MCF 10A (cell line): Measurements from ENCODE around the gene STK35. TPM values are rescaled to one million over a fixed set of nuclear protein-coding genes. Genes with fewer than 3 reads are reported as not detected.

Source experiments
- BruUV-seq: library from RNA; stranded (reverse); fragments of 400-500 nt; replicated peaks from 2 replicates; lab custom pipeline; 2021; lab: Mats Ljungman, UMichigan
- CTCF ChIA-PET: fragments of 300-600 bp; sonication (Branson Sonifier 250); formaldehyde crosslinking; extraction: SDS; loops from one replicate; lab custom pipeline; 2021; ENCODE audit warnings: antibody characterized with exemption, inconsistent platforms; lab: Yijun Ruan, JAX
- POLR2A ChIA-PET: fragments of 300-600, 350-650 bp; sonication (Branson Sonifier 250); formaldehyde crosslinking; extraction: SDS; loops from one replicate; lab custom pipeline; 2020; ENCODE audit warnings: antibody characterized with exemption, inconsistent platforms; lab: Yijun Ruan, JAX
- DNase-seq: peaks from one replicate; pipeline ENCODE4 v3.0.0-alpha.2; 2018; ENCODE audit not compliant: unreplicated experiment
- H3K27ac Mint-ChIP-seq: one replicate; pipeline ENCODE4 v1.8.0; 2022; ENCODE audit warnings: mild to moderate bottlenecking, low read depth, mixed read lengths; ENCODE audit not compliant: unreplicated experiment
- H3K27me3 Mint-ChIP-seq: one replicate; pipeline ENCODE4 v1.8.0; 2022; ENCODE audit warnings: mixed read lengths; ENCODE audit not compliant: insufficient read depth, unreplicated experiment
- H3K36me3 Mint-ChIP-seq: one replicate; pipeline ENCODE4 v1.8.0; 2022; ENCODE audit warnings: mild to moderate bottlenecking, moderate library complexity, mixed read lengths; ENCODE audit not compliant: insufficient read depth, unreplicated experiment
- H3K4me1 Mint-ChIP-seq: one replicate; pipeline ENCODE4 v1.8.0; 2022; ENCODE audit warnings: mixed read lengths; ENCODE audit not compliant: insufficient read depth, unreplicated experiment
- H3K4me3 Mint-ChIP-seq: one replicate; pipeline ENCODE4 v1.8.0; 2022; ENCODE audit warnings: mild to moderate bottlenecking, moderate library complexity, mixed read lengths; ENCODE audit not compliant: unreplicated experiment
- H3K9me3 Mint-ChIP-seq: one replicate; pipeline ENCODE4 v1.8.0; 2022; ENCODE audit warnings: mixed read lengths; ENCODE audit not compliant: unreplicated experiment
- intact Hi-C: fragments of 100-400 bp; cut with micrococcal nuclease; formaldehyde crosslinking; loops from 2 replicates; pipeline ENCODE4 v1.14.1; 2022
- total RNA-seq: library from RNA; stranded (reverse); gene quantifications from 2 replicates; pipeline ENCODE4 v1.2.3, GENCODE V29; 2022
- TF ChIP-seq, protein P1 (sequence below): fragments of 200-600 bp; IDR thresholded peaks from one replicate; pipeline ENCODE4 v1.8.0; 2022; ENCODE audit warnings: antibody characterized with exemption, mild to moderate bottlenecking; ENCODE audit not compliant: unreplicated experiment

Gene STK35
- total RNA-seq, 1 experiment from 2014 or later: 18.2 TPM

DNA sequence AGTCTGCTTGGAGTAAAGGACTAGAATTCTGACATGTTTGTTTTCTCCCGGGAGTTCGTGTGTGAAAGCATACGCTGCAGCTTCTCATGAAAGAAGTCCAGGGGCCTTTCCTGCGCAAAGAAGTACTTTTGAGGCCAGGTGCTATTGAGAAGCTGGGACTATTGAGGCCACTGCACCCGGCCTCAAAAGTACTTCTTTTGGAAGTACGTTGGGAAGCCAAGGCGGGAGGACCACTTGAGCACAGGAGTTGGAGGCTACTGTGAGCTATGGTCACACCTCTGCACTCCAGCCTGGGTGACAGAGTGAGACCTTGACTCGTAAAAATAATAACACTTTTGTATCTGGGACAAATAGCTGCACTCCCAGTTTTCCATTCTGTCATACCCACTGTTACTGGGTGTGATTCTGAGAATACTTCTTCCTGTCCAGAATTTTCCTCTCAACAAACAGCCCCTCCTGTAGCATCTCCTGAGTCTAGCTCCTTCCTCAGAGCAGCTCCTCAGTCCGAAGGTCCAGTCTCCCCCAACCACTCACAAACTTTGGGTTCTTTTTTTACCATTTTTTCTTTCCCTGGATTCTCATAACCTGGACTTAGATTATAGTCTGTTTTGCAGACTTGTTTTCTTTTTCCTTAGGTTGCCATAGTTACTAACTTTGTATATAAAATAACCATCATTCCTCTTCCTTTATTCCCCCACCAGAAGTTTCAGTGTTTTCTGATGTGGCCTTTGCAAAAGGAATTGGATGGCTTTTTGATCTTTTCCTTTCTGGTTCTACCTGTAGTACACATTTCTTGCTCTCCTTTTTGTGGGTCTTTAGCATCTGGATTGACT lies 12.7 kb downstream of the STK35 start:
- ChIA-PET POLR2A (interaction anchor here (1.0 to 4.9 kb wide), 2 partner anchors 8 to 12 kb away, joined by 3 to 24 read pairs; partner anchors contain the start of gene STK35), CTCF (interaction anchor here (0.5 to 1.5 kb wide), 5 partner anchors 19 to 187 kb away, joined by 3 to 5 read pairs (median 3); no protein-coding TSS in a partner anchor)
- BruUV-seq: no TSS peak
- H3K4me1 Mint-ChIP-seq: peaks cover 27% of the 10 kb centered on the region
- no peaks in the 10 kb centered on the region for H3K9me3 Mint-ChIP-seq
- no peak for DNase-seq
- H3K27me3 Mint-ChIP-seq: no peaks in the 10 kb centered on the region
- H3K27ac Mint-ChIP-seq: no peak overlapping the region
- H3K36me3 Mint-ChIP-seq: peaks cover 42% of the 10 kb centered on the region
- H3K4me3 Mint-ChIP-seq: no peak overlapping the region
- TF ChIP-seq, protein P1, sequence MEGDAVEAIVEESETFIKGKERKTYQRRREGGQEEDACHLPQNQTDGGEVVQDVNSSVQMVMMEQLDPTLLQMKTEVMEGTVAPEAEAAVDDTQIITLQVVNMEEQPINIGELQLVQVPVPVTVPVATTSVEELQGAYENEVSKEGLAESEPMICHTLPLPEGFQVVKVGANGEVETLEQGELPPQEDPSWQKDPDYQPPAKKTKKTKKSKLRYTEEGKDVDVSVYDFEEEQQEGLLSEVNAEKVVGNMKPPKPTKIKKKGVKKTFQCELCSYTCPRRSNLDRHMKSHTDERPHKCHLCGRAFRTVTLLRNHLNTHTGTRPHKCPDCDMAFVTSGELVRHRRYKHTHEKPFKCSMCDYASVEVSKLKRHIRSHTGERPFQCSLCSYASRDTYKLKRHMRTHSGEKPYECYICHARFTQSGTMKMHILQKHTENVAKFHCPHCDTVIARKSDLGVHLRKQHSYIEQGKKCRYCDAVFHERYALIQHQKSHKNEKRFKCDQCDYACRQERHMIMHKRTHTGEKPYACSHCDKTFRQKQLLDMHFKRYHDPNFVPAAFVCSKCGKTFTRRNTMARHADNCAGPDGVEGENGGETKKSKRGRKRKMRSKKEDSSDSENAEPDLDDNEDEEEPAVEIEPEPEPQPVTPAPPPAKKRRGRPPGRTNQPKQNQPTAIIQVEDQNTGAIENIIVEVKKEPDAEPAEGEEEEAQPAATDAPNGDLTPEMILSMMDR: no peak
- intact Hi-C loops: no loop called here

DNA sequence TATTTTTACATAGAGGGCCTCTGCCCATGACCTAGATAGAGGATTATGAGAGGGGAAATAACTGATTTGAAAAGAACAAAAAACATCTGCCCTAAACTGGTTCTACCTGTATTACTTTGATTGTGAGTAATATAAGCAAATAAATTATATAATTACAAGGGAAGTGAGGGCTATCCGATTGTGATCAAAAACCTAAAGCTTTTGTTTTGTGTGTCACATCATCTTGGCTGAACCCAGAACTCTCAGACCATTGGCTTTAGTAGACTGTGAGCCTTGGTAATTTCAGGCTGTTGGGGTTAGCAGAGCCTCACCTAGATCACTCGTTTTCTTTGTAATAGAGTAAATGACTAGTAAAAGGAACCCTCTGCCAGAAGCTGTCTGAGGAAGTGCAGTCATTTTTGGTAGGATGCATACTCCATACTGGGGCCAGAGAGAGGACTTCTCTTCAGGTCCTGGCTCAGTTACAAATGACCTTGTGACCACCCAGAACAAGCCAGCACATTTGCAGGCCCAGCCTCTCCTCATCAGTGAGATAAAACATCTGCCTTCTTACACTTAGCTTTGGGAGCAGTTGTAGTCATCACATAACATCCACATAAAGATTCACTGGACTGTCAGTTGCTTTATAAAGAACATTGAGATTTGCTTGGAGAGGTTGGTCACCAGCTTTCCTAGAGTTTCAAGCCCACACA lies 13.5 kb downstream of the STK35 start:
- Mint-ChIP-seq H3K27ac (no peak overlapping the region), H3K9me3 (no peaks in the 10 kb centered on the region), H3K4me1 (peaks cover 20% of the 10 kb centered on the region), H3K36me3 (peaks cover 50% of the 10 kb centered on the region), H3K4me3 (no peak overlapping the region), H3K27me3 (no peaks in the 10 kb centered on the region)
- no TSS peak for BruUV-seq
- TF ChIP-seq, protein P1: no peak
- no peak for DNase-seq
- POLR2A ChIA-PET: interaction anchor here (4.9 kb wide), 1 partner anchor 13 kb away, joined by 24 read pairs; the partner anchor contains the start of gene STK35
- CTCF ChIA-PET: interaction anchor here (0.9 to 1.5 kb wide), 2 partner anchors 12 to 19 kb away, joined by 3 read pairs; no protein-coding TSS in a partner anchor
- intact Hi-C loops: no loop called here

DNA sequence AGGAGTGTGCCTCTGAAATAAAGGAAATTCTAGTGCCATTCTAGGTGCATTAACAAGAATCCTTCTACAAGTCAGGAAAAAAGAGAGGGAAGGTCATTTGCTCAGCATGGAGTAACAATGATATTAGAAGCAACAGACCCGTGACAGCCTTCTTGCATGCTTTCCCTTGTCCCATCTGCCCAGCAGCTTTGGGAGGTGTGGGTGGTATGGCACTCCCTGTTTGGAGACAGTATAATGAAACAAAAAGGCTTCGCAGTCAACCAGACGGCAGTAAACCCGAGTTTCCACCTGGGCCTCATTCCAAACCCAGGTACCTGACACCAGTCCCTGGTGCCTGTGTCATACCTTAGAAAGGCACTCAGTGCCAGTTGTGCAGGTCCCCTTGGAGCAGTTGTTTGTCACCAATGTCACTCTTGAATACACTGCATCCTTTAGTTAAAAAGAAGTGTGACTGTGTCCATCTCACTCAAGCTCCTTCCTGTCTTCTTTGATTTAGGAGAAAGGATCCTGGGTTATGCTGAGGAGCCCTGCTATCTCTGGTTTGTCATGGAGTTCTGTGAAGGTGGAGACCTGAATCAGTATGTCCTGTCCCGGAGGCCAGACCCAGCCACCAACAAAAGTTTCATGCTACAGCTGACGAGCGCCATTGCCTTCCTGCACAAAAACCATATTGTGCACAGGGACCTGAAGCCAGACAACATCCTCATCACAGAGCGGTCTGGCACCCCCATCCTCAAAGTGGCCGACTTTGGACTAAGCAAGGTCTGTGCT lies 14.7 kb downstream of the STK35 start:
- ChIA-PET CTCF (interaction anchor here (1.0 to 1.1 kb wide), 2 partner anchors 13 to 20 kb away, joined by 3 to 5 read pairs; no protein-coding TSS in a partner anchor), POLR2A (interaction anchor here (0.6 to 1.8 kb wide), 2 partner anchors 34 to 667 kb away, joined by 3 to 6 read pairs; no protein-coding TSS in a partner anchor)
- Mint-ChIP-seq H3K27ac (no peak overlapping the region), H3K9me3 (no peaks in the 10 kb centered on the region), H3K4me3 (no peak overlapping the region), H3K27me3 (no peaks in the 10 kb centered on the region), H3K4me1 (peaks cover 19% of the 10 kb centered on the region), H3K36me3 (peaks cover 50% of the 10 kb centered on the region)
- no peak for DNase-seq
- BruUV-seq: no TSS peak
- intact Hi-C loops: no loop called here
- TF ChIP-seq, protein P1: no peak
